ENCODE results near the gene NCOR1. TPM values are rescaled to one million over a fixed set of nuclear protein-coding genes. Genes with fewer than 3 reads are reported as not detected.

The NCOR1 gene
- total and polyA plus RNA-seq, 9 of the 15 experiments (the other 6 are each of a cell fraction or from before 2014, with no cell fraction given): 20.2 to 66.5 (median 50.9) TPM

DNA sequence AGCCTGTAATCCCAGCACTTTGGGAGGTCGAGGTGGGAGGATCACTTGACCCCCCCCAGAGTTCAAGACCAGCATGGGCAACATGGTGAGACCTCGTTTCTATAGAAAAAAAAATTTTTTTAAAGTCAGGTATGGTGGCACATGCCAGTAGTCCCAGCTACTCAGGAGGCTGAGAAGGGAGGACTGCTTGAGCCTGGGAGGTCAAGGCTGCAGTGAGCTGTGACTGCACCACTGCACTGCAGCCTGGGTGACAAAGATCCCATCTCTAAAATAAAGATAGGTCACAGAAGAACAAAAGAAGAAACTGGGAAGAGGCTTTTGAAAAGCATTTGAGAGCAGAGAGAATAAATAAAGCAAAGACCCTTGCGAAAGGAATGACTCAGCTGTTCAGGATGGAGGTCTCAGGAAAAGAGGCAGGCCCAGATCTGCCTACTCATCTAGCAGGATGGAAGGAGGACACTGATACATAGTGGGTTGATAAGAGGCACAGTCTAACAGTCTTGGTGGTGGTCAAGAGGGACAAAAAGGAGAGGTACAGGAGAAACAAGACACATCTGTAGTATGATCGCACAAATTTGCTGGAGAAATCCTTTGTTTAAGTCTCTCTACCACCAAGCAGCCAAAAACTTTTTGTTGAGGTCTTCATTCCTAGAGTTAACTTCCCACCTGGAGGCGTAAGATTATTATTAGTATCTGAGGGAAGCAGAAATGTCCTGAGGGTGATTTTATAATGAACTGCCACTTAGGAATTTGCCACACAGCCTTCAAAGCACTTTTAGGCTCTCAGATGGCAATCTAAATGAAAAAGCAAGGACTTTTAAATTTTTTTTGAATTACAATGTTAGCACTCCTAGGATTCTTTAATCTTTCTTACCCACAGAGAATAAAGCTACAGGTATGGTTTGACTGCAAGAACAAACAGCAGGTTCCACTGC lies 233.4 kb downstream of the NCOR1 start (continued):
- no peak for TF ChIP-seq SREBF2 (CRISPR knock-in tag; IDR thresholded peaks at IDR 0.05)
- TF ChIP-seq, protein P1, sequence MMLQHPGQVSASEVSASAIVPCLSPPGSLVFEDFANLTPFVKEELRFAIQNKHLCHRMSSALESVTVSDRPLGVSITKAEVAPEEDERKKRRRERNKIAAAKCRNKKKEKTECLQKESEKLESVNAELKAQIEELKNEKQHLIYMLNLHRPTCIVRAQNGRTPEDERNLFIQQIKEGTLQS (IDR thresholded peaks at IDR 0.05): peak; percentile 34; the same call in 1 of the 2 replicates
- TF ChIP-seq, protein P1 (CRISPR knock-in tag; conservative IDR thresholded peaks at IDR 0.05): no peak
- TF ChIP-seq GTF2A2 (tag; IDR thresholded peaks at IDR 0.05): no peak
- no peak for TF ChIP-seq CSDE1 (IDR thresholded peaks at IDR 0.05)
- TF ChIP-seq, protein P2, sequence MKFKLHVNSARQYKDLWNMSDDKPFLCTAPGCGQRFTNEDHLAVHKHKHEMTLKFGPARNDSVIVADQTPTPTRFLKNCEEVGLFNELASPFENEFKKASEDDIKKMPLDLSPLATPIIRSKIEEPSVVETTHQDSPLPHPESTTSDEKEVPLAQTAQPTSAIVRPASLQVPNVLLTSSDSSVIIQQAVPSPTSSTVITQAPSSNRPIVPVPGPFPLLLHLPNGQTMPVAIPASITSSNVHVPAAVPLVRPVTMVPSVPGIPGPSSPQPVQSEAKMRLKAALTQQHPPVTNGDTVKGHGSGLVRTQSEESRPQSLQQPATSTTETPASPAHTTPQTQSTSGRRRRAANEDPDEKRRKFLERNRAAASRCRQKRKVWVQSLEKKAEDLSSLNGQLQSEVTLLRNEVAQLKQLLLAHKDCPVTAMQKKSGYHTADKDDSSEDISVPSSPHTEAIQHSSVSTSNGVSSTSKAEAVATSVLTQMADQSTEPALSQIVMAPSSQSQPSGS (CRISPR knock-in tag; IDR thresholded peaks at IDR 0.05): no peak
- no peak for TF ChIP-seq ERF (CRISPR knock-in tag; IDR thresholded peaks at IDR 0.05)
- peak in 1 of 2 experiments; percentile 76; a peak in 1 of 4 replicates for TF ChIP-seq HDAC1 (IDR thresholded peaks at IDR 0.05)
- no peak for TF ChIP-seq ZSCAN32 (CRISPR knock-in tag; IDR thresholded peaks at IDR 0.05)
- TF ChIP-seq, protein P3, sequence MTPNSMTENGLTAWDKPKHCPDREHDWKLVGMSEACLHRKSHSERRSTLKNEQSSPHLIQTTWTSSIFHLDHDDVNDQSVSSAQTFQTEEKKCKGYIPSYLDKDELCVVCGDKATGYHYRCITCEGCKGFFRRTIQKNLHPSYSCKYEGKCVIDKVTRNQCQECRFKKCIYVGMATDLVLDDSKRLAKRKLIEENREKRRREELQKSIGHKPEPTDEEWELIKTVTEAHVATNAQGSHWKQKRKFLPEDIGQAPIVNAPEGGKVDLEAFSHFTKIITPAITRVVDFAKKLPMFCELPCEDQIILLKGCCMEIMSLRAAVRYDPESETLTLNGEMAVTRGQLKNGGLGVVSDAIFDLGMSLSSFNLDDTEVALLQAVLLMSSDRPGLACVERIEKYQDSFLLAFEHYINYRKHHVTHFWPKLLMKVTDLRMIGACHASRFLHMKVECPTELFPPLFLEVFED (CRISPR knock-in tag; conservative IDR thresholded peaks at IDR 0.05): no peak
- 0 out of 2 replicates have a peak, but pooled peaks have one; percentile 43 for TF ChIP-seq MTA1 (IDR thresholded peaks at IDR 0.05; ENCODE audit: borderline replicate concordance)
- no peak for TF ChIP-seq ATF1 (CRISPR knock-in tag; IDR thresholded peaks at IDR 0.05)
- no peak for TF ChIP-seq ATF1 (tag; IDR thresholded peaks at IDR 0.05)
- TF ChIP-seq NR4A1 (CRISPR knock-in tag; IDR thresholded peaks at IDR 0.05): no peak
- 0 out of 2 replicates have a peak, but pooled peaks have one; percentile 24 for TF ChIP-seq NR4A1 (tag; IDR thresholded peaks at IDR 0.05)
- peak; percentile 52; the same call in 1 of the 2 replicates for TF ChIP-seq BCOR (IDR thresholded peaks at IDR 0.05)
- TF ChIP-seq ZKSCAN3 (CRISPR knock-in tag; IDR thresholded peaks at IDR 0.05): no peak
- no peak for TF ChIP-seq ZNF24 (IDR thresholded peaks at IDR 0.05)
- TF ChIP-seq NFE2 (IDR thresholded peaks at IDR 0.05; ENCODE audit: low read depth): peak; percentile 93
- TF ChIP-seq NCOA1 (IDR thresholded peaks at IDR 0.05; ENCODE audit: low read depth): peak; percentile 14; the same call in 1 of the 2 replicates
- TF ChIP-seq GTF2E2 (tag; IDR thresholded peaks at IDR 0.05): no peak
- TF ChIP-seq NCOA4 (IDR thresholded peaks at IDR 0.05; ENCODE audit: partially characterized antibody): no peak
- peak; percentile 92 for TF ChIP-seq DPF2 (IDR thresholded peaks at IDR 0.05)
- TF ChIP-seq TCF3 (CRISPR knock-in tag; IDR thresholded peaks at IDR 0.05): peak; percentile 40; the same call in 1 of the 2 replicates
- TF ChIP-seq ZNF3 (CRISPR knock-in tag; IDR thresholded peaks at IDR 0.05): 0 out of 2 replicates have a peak, but pooled peaks have one; percentile 28
- no peak for TF ChIP-seq ZNF212 (CRISPR knock-in tag; IDR thresholded peaks at IDR 0.05)
